GM19099 (cell line): Measurements from ENCODE around the gene PARP9.

Experiments used
- POLR2A ChIP-seq: IDR thresholded peaks from 3 replicates; pipeline ENCODE4 v1.6.1; 2011; ENCODE audit warnings: low read depth; ENCODE audit not compliant: insufficient read length; ENCODE audit errors: extremely low read depth

Gene PARP9

DNA sequence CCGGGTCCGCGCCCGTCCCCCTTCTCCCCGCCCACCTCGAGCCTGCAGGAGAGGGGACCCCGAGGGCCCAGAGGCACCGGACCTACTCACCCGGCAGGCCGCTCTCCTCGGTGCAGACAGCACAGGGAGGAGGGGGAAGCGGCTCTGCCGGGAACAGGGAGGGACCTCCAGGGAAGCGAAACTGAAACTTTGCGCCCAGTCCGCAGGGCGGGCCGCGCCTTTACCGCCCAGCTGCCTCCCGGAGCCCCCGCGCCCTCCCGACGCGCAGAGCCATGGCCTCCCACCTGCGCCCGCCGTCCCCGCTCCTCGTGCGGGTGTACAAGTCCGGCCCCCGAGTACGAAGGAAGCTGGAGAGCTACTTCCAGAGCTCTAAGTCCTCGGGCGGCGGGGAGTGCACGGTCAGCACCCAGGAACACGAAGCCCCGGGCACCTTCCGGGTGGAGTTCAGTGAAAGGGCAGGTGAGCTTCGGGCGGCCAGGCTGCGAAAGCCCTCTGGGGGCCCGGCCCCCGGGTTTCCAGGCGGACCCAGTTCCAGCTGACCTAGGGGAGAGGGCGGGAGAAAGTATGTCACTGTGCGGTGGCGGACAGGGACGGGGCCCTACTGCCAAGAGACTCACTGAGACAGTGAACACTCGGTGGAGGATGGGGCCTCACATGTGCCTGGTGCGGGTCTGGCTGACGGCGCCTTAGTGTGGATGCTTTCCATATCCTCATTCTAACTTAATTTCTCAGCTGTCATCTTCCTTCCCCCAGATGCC, at the start of gene PARP9, which contains the start of gene DTX3L:
Gene PARP9 (minus strand): TSS at position 146 of the 758 bp plus-strand sequence. CDS start 4,680 bp downstream, outside the sequence.
Gene DTX3L (plus strand): TSS at position 184 of the 758 bp plus-strand sequence. CDS start 89 bp downstream, at position 273.
- peak; percentile 71 for TF ChIP-seq POLR2A

DNA sequence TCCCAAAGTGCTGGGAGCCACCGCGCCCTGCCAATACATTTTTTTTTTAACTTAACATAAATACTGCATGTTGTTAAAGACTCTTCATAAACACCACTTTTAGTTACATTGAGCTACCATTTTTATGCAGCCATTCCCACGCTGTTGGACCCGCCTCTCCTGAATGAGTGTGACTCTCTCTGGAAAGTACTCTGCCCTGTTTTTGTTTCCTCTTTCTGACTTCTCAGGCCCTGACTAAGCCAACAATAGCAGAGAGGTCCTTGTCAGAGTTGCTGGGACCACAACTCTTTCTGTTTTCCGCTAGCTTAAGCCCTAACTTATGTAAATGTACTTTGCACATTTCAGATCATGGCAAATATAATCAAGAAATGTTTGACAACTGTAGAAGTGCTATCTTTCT, 48.6 kb upstream of the PARP9 start:
- TF ChIP-seq POLR2A: no peak

DNA sequence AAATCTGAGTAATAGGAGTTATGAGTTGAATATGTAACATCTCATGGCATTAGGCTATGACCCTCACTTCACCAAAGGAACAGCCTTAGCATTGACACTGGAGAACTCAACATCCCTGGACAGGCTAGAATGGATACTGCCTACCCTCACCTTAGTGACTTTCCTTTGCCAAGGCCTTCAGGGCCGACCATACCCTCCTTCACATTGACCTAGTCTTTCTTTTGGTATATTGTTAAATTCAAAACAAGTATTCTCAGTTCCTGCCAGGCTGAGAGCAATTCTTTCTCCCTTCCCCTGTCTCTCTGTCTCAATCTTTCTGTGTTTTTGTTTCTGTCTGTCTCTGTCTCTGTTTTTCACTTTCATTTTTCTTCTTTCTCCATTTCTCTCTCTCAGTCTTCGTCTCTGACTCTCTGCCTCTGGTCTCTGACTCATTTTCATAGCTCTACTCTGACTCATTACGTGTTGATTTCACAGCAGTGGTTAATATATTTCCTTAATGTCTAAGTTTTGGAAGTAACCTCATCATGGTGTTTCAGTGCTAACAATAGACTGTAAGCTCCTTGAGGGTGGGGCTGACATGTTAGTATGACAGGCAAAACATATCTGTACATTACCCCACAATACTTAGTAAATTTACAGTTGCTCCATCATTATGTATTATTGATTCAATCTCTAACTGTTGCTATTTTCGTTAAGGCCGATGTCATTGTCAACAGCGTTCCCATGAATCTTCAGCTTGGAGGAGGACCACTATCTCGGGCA, 45.9 kb upstream of the PARP9 start:
- no peak for TF ChIP-seq POLR2A

DNA sequence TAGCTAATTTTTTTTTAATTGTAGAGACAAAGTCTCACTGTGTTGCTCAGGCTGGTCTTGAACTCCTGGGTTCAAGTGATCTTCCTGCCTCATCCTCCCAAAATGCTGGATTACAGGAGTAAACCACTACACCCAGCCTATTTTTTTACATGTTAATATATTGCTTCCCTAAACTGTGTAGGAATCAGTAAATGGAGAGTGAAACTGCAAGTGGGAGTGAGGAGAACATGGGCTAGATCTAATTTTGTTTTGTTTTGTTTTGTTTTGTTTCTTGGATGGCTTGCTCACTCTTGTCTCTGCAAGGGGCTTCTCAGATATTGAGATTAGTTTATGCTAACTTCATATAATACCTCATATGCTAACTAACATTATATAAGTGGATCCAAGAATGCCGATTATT, 44.8 kb upstream of the PARP9 start:
- TF ChIP-seq POLR2A: no peak

DNA sequence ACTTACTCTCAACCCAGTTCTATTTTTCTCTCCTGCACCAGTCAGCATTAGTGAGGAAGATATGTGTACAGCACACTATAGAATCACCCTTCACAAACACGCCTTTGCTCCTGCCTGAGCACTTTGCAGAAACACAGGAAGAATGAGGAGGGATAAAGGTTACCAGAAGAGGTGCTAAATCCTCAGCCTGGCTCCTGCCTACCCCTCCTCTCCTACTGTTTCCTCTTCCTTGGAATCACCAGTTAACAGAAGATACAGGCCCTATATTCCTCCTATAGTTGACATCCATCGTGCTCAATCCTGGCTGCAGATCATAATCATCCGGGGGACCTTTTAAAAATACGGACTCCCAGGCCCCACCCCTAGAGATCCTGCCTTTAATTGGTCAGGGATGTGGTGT, 42.2 kb upstream of the PARP9 start:
- TF ChIP-seq POLR2A: no peak

DNA sequence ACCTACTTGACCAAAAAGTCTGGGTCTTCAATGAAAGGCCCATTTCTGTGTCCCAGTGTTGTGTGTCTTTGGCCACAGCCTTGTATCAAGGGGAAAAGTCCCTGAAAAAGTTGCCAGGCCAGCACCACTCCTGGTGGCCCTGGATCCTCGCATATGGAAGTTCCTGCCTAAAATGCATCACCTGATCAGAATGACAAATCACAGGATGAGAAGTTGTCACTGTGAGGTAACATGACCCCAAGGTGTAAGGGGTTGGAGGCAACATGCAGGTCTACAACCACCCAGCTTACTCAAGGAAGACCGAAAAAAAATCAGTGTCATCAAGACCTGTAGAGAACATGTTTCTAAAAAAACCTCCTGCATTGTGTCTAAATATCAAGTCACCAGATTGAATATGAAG, 39.0 kb upstream of the PARP9 start:
- no peak for TF ChIP-seq POLR2A

DNA sequence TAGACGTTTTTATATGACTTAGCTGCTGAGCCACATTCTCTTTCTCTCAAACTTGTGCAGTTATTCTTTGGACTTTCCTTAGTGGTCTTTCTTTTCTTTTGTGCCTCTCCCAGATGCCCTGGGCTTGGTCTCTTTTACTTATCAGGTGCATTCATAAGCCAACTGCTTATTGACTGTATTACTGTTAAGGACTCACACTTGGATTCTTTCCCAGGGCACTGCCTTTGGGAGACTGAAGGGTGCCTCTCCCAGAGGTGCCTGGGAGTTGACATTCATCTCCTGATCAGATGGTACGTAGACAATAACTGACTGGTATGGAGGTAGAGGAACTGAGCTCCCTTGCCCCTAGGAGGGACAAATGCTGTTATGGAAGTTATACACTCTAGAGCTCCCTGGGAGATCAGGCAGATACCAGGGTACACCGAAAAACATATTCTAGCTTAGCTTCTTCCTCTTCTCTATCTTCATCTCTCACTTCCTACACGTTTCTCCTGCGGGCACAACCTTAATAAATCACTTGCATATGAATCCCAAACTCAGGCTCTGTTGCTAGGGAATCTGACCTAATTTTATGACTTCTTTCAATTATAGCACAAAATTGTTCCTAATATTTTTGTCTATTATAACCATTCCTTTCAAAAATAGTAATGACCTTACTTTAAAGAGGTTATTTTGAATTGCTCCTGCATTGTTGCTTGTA, 38.1 kb upstream of the PARP9 start:
- TF ChIP-seq POLR2A: no peak

DNA sequence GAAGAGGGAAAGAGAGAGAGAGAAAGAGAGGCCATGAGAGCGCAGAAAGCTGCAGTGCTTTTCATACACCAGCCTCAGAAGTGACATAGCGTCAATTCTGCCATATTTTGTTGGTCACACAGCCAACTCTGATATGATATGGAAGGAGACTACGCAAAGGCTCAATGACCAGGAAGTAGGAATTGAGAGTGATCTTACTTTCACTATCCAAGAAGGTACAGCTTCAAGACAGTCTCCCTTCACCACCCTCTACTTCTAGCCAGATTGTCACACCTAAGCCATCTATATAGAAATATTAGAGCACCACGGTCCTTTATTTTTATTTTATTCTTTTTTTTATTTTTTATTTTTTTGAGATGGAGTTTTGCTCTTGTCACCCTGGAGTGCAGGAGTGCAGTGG, 34.5 kb upstream of the PARP9 start:
- no peak for TF ChIP-seq POLR2A

DNA sequence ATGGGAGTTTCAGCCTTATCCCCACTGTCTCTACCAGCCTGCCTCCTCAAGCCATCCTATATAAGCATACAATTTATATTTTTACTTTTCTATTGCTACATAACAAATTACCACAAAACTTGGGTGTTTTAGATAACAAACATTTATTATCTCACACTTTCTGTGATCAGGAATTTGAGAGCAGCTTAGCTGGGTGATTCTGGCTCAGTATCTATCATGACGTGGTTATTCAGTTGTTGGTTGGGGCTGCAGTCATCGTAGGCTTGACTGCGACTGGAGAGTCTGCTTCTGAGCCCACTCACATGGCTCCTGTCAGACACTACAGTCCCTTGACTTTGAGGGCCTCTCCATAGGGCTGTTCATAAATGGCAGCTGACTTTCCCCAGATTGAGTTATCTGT, 34.1 kb upstream of the PARP9 start:
- no peak for TF ChIP-seq POLR2A

DNA sequence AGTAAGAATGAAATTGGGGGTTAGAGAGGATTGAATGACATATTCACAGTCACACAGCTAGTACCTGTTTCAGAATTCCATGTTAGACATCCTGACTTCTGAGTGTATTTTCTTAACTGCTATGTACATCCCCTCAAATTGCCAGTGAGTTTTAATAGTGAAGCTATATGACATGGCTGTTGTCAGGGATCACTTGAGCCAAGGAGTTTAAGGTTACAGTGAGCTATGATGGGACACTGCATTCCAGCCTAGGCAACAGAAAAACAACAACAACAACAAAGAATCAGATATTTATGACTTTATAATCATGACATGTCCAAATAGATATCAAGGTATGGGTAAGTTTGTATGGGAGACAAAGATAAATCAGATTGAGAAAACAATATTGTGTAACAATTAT, 29.9 kb upstream of the PARP9 start:
- no peak for TF ChIP-seq POLR2A

DNA sequence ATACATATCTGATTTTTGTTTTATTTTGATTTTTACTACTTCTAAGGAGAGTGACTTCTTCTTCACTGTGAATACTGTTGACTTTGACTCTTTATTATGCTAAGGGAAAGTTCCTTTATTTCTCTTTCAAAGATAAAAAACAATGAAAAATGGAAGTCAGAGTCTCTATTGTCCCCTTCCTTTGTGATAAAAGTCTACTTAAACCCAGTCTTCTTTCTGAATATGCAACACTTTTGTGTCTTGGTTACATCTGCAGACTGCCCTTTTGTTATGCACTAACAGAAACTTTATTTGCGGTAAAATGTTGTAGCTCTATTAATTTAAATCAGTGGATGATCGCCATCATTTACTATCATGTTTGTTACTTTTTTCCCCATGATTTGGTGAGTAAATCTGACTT, 26.5 kb upstream of the PARP9 start:
- TF ChIP-seq POLR2A: no peak

DNA sequence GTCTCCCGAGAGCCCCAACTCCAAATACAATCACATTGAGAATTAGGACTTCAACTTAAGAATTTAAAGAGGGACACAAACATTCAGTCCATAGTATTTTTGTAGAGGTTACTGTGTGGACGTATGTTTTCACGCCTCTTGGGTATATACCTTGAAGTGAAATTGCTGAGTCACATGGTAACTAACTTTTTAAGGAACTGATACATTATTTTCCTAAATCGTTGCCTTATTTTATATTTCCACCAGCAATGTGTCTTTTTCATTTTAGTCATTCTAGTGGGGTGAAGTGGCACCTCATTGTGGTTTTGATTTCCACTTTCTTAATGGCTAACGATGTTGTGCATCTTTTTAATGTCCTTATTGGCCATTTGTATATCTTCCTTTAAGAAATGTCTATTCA, 25.2 kb upstream of the PARP9 start:
- no peak for TF ChIP-seq POLR2A

DNA sequence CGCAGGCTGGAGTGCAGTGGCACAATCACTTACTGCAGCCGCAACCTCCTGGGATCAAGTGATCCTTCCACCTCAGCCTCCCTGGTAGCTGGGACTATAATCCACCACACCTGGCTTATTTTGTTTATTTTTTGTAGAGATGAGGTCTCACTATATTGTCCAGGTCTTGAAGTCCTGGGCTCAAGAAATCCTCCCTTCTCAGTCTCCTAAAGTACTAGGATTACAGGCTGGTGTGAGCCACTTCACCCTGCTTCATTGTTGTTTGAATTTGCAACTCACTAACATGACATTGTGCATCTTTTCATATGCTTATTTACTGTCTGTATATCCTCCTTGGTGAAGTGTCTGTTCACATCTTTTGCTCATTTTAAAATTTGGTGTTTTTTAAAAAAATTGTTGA, 23.5 kb upstream of the PARP9 start:
- TF ChIP-seq POLR2A: no peak

DNA sequence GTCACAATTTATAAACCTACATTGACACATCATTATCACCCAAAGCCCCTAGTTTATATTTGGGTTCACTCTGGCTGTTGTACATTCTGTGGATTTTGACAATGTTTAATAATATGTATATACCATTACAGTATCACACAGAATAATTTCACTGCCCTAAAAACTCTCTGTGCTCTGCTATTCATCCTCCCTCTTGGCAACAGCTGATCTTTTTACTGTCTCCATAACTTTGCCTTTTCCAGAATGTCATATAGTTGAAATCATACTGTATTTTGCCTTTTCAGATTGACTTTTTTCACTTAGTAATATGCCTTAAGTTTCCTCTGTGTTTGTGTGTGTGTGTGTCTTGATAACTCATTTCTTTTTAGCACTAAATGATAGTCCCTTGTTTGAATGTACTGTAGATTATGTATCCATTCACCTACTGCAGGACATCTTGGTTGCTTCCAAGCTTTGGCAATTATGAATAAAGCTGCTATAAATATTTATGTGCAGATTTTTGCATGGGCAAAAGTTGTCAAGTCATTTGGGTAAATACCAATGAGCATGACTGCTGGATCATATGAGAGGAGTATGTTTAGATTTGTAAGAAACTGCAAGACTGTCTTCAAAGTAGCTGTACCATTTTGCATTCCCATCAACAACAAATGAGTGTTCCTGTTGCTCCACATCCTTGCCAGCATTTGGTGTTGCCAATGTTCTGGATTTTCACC, 22.8 kb upstream of the PARP9 start:
- TF ChIP-seq POLR2A: no peak

DNA sequence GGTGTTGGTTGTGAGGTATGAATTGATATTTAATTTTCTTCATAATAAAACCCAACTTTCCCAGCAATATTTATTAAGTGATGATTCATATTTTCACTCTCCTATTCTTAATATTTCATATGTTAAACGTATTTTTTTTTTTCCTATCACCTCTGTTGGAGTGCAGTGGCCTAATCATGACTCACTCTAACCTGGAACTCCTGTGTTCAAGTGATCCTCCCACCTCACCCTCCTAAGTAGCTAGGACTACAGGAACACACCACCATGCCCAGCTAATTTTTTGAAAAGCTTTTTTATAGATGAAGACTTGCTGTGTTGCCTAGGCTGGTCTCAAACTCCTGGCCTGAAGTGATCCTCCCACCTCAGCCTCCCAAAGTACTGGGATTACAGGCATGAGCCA, 22.0 kb upstream of the PARP9 start:
- no peak for TF ChIP-seq POLR2A
